ENCODE data around the gene TCTA.

Gene TCTA

GRCh38 chr3:49460956-49461355 lies 48.7 kb downstream of the TCTA start:
- DNase-seq (ENCODE audit: low read depth) = no peak

GRCh38 chr3:49461443-49462171 lies 49.4 kb downstream of the TCTA start:
- no peak for DNase-seq (ENCODE audit: low read depth)

GRCh38 chr3:49462222-49462621 lies 50.0 kb downstream of the TCTA start:
- no peak for DNase-seq (ENCODE audit: low read depth)

- DNase-seq (ENCODE audit: low read depth) = no peak
Measured at GRCh38 chr3:49465270-49466034, 53.2 kb downstream of the TCTA start.
